GM18508 (cell line): ENCODE data around the gene TTC23.
A peak's percentile ranks its signal among the peaks of the same experiment; 100 is the strongest.
"Not testable (repeated sequence)": the region's sequence is repeated elsewhere in the genome, so short reads cannot be mapped to it uniquely, and the experiment has no call there.

ENCODE experiments used
- ATAC-seq: cut with Tn5 transposase; IDR thresholded peaks from one replicate; pipeline ENCODE4 v1.9.1; 2021; ENCODE audit warnings: moderate number of reproducible peaks; ENCODE audit not compliant: insufficient read depth, unreplicated experiment

Gene TTC23

GRCh38 chr15:99250494-99250856 is 1.1 kb upstream of the TTC23 start:
- ATAC-seq = no peak

GRCh38 chr15:99250001-99250400 is 620 bp upstream of the TTC23 start:
- no peak for ATAC-seq

- ATAC-seq = no peak
Measured at GRCh38 chr15:99248000-99248715, 1.2 kb downstream of the TTC23 start.

- no peak for ATAC-seq
Measured at GRCh38 chr15:99247062-99247461, 2.3 kb downstream of the TTC23 start.

- no peak for ATAC-seq
Measured at GRCh38 chr15:99244306-99244705, 5.1 kb downstream of the TTC23 start.

GRCh38 chr15:99241752-99242151 is 7.6 kb downstream of the TTC23 start:
- ATAC-seq = no peak

- peak; percentile 86 for ATAC-seq
Measured at GRCh38 chr15:99239545-99240198, 9.7 kb downstream of the TTC23 start.

GRCh38 chr15:99238849-99239248 is 10.5 kb downstream of the TTC23 start:
- no peak for ATAC-seq

- ATAC-seq = not testable (repeated sequence)
Measured at GRCh38 chr15:99234160-99234559, 15.2 kb downstream of the TTC23 start.

GRCh38 chr15:99232740-99233139 is 16.6 kb downstream of the TTC23 start:
- no peak for ATAC-seq

- no peak for ATAC-seq
Measured at GRCh38 chr15:99230867-99231266, 18.5 kb downstream of the TTC23 start.

GRCh38 chr15:99228120-99228770 is 21.1 kb downstream of the TTC23 start:
- no peak for ATAC-seq

GRCh38 chr15:99226802-99227201 is 22.6 kb downstream of the TTC23 start:
- no peak for ATAC-seq

- no peak for ATAC-seq
Measured at GRCh38 chr15:99224372-99225214, 24.8 kb downstream of the TTC23 start.

- peak; percentile 61 for ATAC-seq
Measured at GRCh38 chr15:99213187-99213811, 36.1 kb downstream of the TTC23 start.

- no peak for ATAC-seq
Measured at GRCh38 chr15:99212406-99212805, 37.0 kb downstream of the TTC23 start.

- ATAC-seq = no peak
Measured at GRCh38 chr15:99211926-99212325, 37.5 kb downstream of the TTC23 start.

- ATAC-seq = no peak
Measured at GRCh38 chr15:99210334-99210733, 39.0 kb downstream of the TTC23 start.

- ATAC-seq = no peak
Measured at GRCh38 chr15:99209326-99209725, 40.1 kb downstream of the TTC23 start.

- no peak for ATAC-seq
Measured at GRCh38 chr15:99207672-99208071, 41.7 kb downstream of the TTC23 start.
